BE2C (cell line): ENCODE measurements around the gene UBXN10.

Experiments used
- DNase-seq: peaks from one replicate; pipeline ENCODE4 v3.0.0-alpha.2; 2020
- H3K27me3 ChIP-seq: fragments of 250-450 bp; sonication (Bioruptor Pico); 2 replicates; pipeline ENCODE4 v1.5.1; 2020; ENCODE audit warnings: mild to moderate bottlenecking
- H3K36me3 ChIP-seq: fragments of 250-450 bp; sonication (Bioruptor Pico); 2 replicates; pipeline ENCODE4 v1.5.1; 2020; ENCODE audit warnings: mild to moderate bottlenecking
- H3K4me1 ChIP-seq: fragments of 250-450 bp; sonication (Bioruptor Pico); 2 replicates; pipeline ENCODE4 v1.5.1; 2020
- H3K4me3 ChIP-seq: 2 replicates; pipeline ENCODE4 v1.5.1; 2011; ENCODE audit warnings: low read depth, low read length
- H3K9me3 ChIP-seq: fragments of 250-450 bp; sonication (Bioruptor Pico); 2 replicates; pipeline ENCODE4 v1.5.1; 2020
- CTCF ChIP-seq: IDR thresholded peaks from 2 replicates; pipeline ENCODE4 v1.5.1; 2012; ENCODE audit warnings: mild to moderate bottlenecking, low read depth, low read length

The UBXN10 gene

GRCh38 chr1:20199403-20199802 lies 13.5 kb downstream of the UBXN10 start:
- no peaks in the 10 kb centered on the region for H3K27me3 ChIP-seq
- TF ChIP-seq CTCF: no peak
- no peak overlapping the region for H3K4me3 ChIP-seq
- no peaks in the 10 kb centered on the region for H3K36me3 ChIP-seq
- no peaks in the 10 kb centered on the region for H3K9me3 ChIP-seq
- DNase-seq: no peak
- H3K4me1 ChIP-seq: no peaks in the 10 kb centered on the region

DNA sequence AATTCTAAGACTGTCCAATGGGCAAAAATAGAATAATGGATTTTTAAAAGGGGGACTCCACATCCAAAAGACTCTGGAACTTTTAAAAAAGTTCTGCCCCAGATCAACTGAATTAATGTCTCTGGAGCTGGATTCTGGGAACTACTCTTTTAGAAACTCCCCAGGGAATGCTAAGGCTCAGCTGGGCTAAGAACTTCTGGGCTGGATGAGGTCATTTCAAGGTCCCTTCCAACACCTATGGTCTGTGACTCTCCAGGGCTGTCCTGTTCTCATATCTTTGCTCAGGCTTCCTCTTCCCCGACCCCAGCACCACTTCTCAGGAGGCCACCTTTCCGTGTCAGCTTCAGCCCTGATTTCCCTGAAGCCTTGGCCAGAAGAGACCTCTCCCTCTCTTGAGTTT lies 13.9 kb downstream of the UBXN10 start:
- no peaks in the 10 kb centered on the region for H3K4me1 ChIP-seq
- H3K27me3 ChIP-seq: no peaks in the 10 kb centered on the region
- no peak for DNase-seq
- no peak for TF ChIP-seq CTCF
- H3K9me3 ChIP-seq: no peaks in the 10 kb centered on the region
- no peaks in the 10 kb centered on the region for H3K36me3 ChIP-seq
- no peak overlapping the region for H3K4me3 ChIP-seq

DNA sequence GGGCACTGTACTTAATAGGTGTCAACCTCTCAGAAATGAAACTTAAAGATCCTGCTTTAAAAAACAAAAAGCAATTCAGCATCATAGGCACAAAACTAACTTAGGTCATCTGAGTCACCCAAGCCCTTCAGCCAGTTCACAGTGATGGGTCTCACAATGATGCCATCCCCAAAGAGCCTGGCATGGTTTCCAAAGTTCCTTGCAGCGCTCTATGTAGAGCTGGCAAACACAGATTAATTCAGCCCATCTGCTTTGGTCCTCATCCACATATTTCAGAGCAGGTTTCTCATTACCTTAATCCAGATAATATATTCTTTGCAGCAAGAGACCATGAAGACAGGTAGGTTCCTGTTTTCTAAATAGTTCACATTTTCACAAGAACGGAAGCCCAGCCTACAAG lies 15.1 kb downstream of the UBXN10 start:
- Histone ChIP-seq H3K9me3 (no peaks in the 10 kb centered on the region), H3K4me3 (no peak overlapping the region), H3K4me1 (no peaks in the 10 kb centered on the region), H3K27me3 (no peaks in the 10 kb centered on the region), H3K36me3 (no peaks in the 10 kb centered on the region)
- DNase-seq: no peak
- no peak for TF ChIP-seq CTCF

DNA sequence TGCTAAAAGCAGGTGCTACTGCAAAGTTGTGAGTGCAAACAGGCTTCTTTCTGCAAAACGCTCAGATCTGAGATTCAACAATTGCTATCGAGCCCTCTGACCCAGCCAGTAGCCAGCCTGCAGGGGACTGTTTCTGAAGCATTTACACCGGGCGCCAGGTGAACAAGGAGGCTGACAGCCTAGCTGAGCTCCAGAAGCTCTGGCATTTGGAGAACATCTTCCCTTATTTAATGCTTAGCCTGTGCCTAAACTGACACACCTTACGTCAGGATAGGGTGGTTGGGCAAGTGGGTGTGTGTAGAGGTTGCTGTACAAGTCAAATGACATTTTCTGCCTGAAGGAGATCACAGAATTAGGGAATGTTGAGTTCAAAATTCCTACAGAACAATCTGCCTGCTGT lies 16.3 kb downstream of the UBXN10 start:
- no peaks in the 10 kb centered on the region for H3K9me3 ChIP-seq
- no peak overlapping the region for H3K4me3 ChIP-seq
- TF ChIP-seq CTCF: no peak
- no peaks in the 10 kb centered on the region for H3K4me1 ChIP-seq
- no peaks in the 10 kb centered on the region for H3K36me3 ChIP-seq
- DNase-seq: no peak
- H3K27me3 ChIP-seq: no peaks in the 10 kb centered on the region

GRCh38 chr1:20207546-20207945 lies 21.6 kb downstream of the UBXN10 start:
- H3K9me3 ChIP-seq: no peaks in the 10 kb centered on the region
- no peak for TF ChIP-seq CTCF
- no peak for DNase-seq
- H3K4me1 ChIP-seq: peaks cover 4% of the 10 kb centered on the region; the same call in 1 of the 2 replicates
- no peaks in the 10 kb centered on the region for H3K36me3 ChIP-seq
- H3K4me3 ChIP-seq: no peak overlapping the region
- H3K27me3 ChIP-seq: no peaks in the 10 kb centered on the region

DNA sequence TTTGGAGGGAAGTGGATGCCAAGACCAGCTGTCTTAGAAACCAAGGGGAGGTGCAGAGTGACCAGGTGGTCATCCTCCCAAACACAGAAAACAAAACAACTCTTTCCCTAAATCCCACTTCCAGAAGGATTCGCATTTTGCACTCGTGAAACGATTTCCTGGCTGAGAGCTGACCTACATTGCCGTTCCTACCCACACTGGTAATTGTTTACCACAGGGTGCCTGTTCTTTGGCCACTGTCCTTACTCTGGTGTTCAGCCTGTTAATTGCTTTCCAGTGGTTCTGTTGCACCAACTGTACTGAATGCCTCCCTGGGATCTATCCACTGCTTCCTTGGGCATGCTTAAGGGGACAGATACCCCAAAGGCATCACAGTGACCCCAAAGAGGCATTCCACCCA lies 23.6 kb downstream of the UBXN10 start:
- Histone ChIP-seq H3K36me3 (no peaks in the 10 kb centered on the region), H3K4me3 (no peak overlapping the region), H3K9me3 (no peaks in the 10 kb centered on the region), H3K4me1 (peaks cover 5% of the 10 kb centered on the region; the same call in 1 of the 2 replicates), H3K27me3 (no peaks in the 10 kb centered on the region)
- TF ChIP-seq CTCF: no peak
- no peak for DNase-seq
